ENCODE results near the gene RAB3GAP2.

DNA sequence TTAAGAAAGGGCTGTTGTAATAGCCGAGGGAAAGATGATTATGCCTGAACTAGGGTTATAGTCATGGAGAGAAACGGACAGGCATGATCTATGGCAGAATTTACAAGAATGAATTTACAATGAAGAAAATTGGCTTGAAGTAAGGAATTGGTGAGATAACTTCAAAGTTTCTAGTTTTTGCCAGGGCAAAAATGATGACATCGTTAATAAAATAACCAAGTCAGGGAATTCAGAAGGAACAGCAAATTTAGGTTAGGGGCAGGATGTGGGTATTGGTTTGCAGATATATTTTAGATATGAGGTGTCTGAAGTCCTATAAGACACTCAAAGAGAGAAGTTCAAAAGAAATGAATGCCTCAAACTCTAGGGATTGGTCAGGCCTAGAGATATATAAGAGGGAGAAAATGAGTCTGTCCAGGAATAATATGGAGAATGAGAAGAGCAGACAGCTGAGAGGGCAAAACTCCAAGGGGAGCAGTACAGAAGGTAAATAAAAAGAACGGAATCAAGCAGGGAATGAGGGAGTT, 115.6 kb downstream of the RAB3GAP2 start:
- TF ChIP-seq, protein P1, sequence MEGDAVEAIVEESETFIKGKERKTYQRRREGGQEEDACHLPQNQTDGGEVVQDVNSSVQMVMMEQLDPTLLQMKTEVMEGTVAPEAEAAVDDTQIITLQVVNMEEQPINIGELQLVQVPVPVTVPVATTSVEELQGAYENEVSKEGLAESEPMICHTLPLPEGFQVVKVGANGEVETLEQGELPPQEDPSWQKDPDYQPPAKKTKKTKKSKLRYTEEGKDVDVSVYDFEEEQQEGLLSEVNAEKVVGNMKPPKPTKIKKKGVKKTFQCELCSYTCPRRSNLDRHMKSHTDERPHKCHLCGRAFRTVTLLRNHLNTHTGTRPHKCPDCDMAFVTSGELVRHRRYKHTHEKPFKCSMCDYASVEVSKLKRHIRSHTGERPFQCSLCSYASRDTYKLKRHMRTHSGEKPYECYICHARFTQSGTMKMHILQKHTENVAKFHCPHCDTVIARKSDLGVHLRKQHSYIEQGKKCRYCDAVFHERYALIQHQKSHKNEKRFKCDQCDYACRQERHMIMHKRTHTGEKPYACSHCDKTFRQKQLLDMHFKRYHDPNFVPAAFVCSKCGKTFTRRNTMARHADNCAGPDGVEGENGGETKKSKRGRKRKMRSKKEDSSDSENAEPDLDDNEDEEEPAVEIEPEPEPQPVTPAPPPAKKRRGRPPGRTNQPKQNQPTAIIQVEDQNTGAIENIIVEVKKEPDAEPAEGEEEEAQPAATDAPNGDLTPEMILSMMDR (IDR thresholded peaks at IDR 0.05 in 8 of 11, conservative IDR thresholded peaks at IDR 0.05 in 3 of 11), result no peak
- no peak for TF ChIP-seq POLR2A (IDR thresholded peaks at IDR 0.05)
- TF ChIP-seq POLR2AphosphoS5 (IDR thresholded peaks at IDR 0.05), result no peak

Measured in spleen (tissue), 7 donors.